GM19467 (cell line): ENCODE data around the gene CDT1.

ENCODE experiments used
- ATAC-seq: cut with Tn5 transposase; IDR thresholded peaks from one replicate; pipeline ENCODE4 v1.9.1; 2021; ENCODE audit warnings: mild to moderate bottlenecking, moderate library complexity; ENCODE audit not compliant: unreplicated experiment

Gene CDT1

DNA sequence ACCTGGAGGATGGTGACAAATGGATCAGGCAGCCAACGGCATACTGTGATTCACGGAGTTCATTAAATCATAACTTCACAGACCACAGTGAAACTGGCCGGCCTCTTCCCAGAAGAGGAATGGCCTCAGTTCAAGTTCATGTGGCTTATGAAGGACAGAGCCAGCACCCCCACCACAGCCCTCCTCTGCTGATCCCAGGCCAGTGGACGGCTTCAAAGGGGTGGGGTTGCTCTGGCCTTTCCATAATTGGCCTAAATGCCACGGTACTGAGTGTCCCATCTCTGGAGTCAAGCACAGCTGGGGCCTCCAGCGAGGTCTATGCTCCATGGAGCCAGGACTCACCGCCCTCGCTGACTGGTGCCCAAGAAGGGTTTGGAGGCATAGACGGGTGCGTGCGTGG, 31.8 kb downstream of the CDT1 start:
- ATAC-seq, result no peak

DNA sequence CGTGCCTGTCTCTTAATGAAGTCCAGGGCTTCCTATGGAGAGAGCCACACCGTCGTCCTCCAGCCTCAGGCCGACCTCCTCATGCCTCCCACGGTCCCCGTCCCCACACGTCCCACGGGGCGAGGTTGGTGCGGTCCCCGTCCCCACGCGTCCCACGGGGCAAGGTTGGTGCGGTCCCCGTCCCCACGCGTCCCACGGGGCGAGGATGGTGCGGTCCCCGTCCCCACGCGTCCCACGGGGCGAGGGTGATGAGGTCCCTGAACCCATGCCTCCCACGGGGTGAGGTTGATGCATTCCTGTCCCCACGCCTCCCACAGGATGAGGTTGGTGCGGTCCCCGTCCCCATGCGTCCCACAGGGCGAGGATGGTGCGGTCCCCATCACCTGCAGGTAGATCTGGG, 32.2 kb downstream of the CDT1 start:
- no peak for ATAC-seq

- ATAC-seq, result no peak
These were observed 33.2 kb downstream of the CDT1 start for GRCh38 chr16:88836791-88837190.

GRCh38 chr16:88837806-88838205, 34.2 kb downstream of the CDT1 start:
- no peak for ATAC-seq

GRCh38 chr16:88838566-88838965, 35.0 kb downstream of the CDT1 start:
- ATAC-seq, result no peak

DNA sequence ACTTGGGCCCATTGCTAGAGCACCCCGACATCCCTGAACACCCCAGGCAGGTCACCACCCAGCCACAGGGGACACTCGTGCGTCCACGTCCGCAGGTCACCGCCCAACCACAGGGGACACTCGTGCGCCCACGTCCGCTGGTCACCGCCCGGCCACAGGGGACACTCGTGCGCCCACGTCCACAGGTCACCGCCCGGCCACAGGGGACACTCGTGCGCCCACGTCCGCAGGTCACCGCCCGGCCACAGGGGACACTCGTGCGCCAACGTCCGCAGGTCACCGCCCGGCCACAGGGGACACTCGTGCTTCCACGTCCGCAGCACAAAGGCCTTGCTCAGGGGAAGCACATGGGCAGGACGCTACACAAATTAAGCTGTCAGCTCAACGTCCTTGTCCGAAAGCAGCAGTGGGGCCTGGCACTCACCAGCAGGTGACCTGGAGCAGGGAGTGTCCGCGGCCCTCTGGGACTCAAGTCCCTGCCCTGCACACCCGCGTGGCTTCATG, 35.5 kb downstream of the CDT1 start:
- ATAC-seq, result no peak

DNA sequence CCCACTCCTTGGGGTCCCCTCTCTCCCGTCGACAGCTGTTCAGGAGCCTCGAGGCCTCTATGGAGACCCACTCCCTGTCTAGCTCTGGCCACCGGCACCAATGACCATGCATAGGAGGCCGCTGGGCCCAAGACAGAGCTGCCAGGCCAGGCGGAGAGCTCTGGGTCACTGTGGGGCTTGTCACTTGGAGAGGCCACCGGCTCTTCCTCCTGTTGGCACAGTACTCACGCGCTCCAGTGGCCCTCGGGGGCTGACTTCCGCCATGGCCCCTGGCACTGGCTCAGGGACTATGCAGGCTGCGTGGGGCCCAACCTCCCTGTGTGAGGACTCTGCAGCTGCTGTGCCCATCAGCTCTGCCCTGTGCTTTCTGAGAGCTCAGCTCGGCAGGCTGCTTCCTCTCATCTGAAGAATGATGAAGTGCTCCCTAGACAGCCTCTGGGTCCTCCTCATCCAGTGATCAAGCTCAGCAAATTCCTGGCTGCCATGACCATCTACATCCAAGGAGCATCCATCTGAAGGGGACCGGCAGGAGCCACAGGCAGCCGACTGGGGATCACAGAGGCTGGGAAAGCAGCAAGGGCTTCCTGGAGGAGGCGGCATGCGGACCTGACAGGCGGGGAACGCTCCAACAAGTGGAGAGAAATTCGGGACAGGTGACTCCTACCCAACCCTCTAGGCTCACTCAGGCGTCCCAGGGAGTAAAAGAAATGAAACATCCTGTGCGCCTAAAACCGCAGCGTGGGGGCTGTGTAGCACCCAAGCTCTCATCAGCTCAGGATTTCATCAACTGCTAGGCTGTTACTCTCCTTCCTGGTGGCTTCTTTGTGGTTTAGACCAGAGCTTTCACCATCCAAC, 36.4 kb downstream of the CDT1 start:
- no peak for ATAC-seq

- no peak for ATAC-seq
These were observed 37.1 kb downstream of the CDT1 start for GRCh38 chr16:88840600-88841215.

DNA sequence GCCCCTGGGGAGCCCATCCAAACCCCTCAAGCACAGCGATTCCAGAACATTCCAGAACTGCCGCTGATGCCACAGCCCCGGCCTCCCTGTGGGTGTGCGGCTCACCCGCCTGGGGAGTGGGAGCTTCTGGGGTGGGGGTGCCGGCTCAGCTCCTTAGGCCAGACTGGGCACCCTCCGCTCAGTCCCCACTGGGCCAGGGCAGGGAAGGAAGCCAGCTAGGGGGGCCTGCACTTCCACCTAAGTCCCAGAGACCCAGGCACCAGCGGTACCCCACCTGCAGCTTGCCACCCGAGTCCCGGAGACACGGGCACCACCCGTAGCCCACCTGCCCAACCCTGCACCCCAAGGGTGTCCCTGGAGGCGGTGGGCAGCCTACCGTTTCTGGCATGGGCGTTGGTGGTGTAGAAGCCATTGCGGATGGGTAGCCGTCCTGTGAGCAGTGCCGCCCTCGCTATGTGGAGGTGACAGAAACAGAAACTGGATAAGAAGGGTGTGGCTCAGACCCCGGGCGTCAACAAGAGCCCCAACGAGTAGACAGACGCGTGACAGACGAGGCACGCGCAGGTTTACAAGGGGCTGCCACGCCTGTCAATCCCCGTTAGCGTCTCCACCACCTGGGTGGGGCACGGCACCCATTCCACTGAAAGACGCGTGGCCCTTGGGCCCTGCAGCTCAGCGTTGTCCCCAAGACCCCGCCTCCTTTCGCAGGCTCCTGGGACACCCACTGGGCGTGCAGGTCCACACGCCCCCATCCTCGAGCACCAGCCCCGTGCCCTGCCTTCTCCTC, 38.1 kb downstream of the CDT1 start:
- no peak for ATAC-seq

- ATAC-seq, result no peak
These were observed 38.7 kb downstream of the CDT1 start for GRCh38 chr16:88842308-88842756.

- ATAC-seq, result no peak
These were observed 39.2 kb downstream of the CDT1 start for GRCh38 chr16:88842806-88843205.

DNA sequence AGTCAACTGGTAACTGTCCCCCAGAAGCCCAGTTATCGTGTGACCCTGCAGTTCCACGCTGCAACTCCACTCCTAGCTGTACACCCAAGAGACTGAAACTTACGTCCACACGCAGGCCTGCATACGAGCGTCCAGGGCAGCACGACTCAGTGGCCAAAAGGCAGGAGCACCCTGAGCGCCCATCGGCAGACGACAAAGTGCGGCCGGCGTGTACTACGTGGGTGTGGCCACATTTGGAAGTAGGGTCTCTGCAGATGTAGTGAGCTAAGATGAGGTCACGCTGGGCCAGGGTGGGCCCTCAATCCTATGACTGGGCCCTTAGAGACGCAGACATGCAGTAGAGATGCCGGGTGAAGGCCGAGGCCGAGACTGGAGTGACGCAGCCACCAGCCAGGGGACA, 39.7 kb downstream of the CDT1 start:
- ATAC-seq, result no peak

DNA sequence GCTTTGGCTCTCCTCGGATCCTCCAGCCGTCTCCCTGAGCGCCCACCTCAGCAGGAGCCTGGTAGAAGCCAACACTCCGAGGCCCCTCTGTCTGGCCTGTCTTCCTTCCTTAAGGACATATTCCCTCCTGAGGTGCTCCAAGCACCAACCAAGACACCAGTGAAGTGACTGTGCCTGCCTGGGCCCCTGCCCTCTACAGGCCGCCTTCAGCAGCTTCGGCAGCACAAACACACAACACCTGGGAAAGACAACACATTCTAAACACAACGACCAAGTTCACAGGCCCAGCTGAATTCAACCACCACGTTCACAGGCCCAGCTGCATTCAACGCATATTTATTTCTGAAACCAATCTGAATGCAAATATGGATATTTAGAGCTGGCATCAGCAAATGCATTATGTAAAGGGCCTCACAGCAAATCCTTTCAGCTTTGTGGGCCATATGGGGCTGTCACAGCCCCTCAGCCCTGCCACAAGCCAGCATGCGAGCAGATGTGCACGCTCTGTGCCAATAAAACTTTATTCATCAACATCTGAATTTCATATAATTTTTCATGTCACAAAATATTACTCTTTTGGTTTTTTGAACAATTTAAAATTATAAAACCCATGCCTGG, 40.9 kb downstream of the CDT1 start:
- ATAC-seq, result no peak

- no peak for ATAC-seq
These were observed 42.5 kb downstream of the CDT1 start for GRCh38 chr16:88846088-88846487.

DNA sequence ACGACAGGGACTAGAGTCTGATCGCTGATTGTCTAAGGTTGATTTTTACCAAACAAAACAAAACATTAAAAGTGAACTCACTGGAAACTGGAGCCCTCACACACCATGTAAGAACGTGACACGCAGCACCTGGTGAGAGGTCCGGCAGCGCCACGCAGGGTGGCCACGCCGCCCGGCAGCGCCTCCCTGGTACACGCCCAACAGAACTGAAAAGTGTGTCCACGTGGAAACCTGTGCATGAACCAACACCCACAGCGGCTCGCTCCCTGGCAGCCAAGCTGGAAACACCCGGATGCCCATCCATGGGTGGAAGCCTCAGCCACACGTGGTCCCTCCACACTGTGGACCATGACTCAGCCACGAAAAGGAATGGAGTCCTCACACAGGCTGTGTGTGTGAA, 44.1 kb downstream of the CDT1 start:
- no peak for ATAC-seq

- ATAC-seq, result no peak
These were observed 45.0 kb downstream of the CDT1 start for GRCh38 chr16:88848557-88848956.

- no peak for ATAC-seq
These were observed 47.1 kb downstream of the CDT1 start for GRCh38 chr16:88850531-88851199.

DNA sequence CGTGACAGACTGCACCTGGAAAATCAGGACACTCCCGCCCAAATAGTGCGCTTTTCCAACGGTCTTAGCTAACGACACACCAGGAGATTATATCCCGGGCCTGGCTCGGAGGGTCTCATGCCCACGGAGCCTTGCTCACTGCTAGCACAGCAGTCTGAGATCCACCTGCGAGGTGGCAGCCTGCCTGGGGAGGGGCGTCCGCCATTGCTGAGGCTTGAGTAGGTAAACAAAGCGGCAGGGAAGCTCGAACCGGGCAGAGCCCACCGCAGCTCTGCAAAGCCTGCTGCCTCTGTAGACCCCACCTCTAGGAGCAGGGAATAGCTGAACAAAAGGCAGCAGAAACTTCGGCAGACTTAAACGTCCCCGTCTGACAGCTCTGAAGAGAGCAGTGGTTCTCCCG, 48.0 kb downstream of the CDT1 start:
- no peak for ATAC-seq

- ATAC-seq, result no peak
These were observed 49.8 kb downstream of the CDT1 start for GRCh38 chr16:88853325-88853941.
